Measurements from ENCODE around the gene GAPDH.
A peak's percentile ranks its signal among the peaks of the same experiment; 100 is the strongest.
"Not testable (repeated sequence)": the region's sequence is repeated elsewhere in the genome, so short reads cannot be mapped to it uniquely, and the experiment has no call there.

GAPDH gene

DNA sequence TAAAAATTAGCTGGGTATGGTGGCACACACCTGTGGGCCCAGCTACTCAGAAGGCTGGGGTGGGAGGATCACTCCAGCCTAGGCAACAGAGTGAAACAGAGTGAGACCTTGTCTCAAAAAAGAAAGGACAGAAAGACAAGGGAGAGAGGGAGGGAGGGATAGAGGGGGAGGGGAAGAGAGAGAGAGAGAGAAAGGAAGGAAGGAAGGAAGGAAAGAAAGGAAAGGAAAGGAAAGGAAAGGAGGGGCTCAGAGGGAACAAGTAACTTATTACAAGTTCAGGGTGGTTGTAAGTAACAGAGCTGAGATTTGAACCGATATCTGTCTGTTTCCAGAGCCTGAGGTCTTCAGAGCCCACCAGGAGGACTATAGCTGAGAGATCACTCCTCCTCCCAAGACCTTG, 13.2 kb downstream of the GAPDH start:
- no peak for DNase-seq

DNA sequence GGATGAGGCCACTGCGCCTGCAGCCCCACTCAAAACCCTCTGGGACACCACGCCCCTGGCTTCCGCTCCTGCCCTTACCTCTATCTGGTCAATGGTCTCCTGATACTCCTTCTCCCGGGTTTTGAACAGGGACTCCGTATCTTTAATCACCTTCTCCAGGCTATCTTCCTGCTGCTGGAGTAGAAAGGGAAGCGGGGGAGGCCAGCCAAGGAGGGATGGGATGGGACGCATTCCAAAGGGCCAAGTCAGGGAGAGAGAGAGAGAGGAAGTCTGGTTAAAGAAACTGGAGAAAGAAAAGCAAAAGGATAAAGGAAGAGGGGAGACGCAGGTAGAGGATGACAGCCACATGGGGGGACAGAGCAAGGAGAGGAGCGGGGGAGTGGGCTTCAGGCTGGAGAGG, 13.7 kb downstream of the GAPDH start:
- DNase-seq = peak; percentile 90

GRCh38 chr12:6548556-6548955, 14.2 kb downstream of the GAPDH start:
- DNase-seq = no peak

- peak; percentile 84 for DNase-seq
Measured at GRCh38 chr12:6548966-6549683, 14.8 kb downstream of the GAPDH start.

DNA sequence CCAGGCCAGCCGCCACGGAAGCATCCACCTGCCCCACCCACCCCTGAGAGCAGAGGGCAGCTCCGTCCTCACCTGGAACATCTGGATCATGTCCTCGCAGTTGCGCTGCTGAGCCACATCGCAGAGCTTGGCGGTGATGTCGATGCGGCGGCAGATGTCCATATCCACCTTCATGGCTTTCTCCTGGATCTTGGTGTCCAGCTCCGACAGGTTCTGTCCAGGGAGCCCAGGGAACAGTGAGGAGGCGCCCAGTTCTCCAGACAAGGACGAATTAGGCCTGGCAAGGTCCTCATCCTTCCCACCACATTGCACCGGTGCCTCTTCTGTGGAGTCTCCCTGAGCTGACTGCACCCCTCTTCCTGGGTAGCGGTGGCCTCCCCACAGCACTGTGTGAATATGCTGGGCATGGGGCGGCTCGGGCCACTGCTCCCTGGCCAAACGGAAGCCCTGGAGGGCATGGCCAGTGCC, 15.4 kb downstream of the GAPDH start:
- DNase-seq = no peak

GRCh38 chr12:6550294-6551062, 16.2 kb downstream of the GAPDH start:
- DNase-seq = no peak

- DNase-seq = no peak
Measured at GRCh38 chr12:6551063-6551461, 16.7 kb downstream of the GAPDH start.

DNA sequence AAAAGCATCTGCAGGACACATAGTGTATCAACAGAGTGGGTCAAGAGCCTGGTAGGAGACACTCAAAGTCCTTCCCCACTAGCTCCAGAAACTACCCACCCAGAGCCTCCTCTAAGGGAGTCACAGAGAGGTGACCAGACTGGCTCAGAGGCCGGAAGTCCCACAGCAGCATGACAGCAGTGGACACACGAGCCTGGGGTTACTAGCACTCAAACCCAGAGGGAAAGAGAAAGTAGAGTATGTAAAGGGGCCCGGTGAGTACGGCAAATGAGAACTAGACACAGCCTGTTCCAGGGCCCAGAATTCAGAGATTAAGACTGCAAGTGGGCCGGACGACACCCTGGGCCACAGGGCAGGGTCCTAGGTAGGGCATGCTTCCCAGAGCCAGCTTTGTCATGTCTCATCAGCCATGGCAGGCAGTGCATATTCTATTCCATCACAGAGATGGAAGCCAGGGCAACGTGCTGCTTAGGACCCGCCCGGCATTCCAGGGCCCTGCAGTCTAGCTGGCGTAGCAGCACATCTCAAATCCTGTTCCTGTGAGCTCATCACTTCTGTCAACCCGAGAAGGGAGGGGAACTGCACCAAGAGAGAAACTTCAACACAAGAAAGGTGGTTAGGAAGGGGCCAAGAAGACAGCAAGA, 17.3 kb downstream of the GAPDH start:
- DNase-seq = peak; percentile 90

DNA sequence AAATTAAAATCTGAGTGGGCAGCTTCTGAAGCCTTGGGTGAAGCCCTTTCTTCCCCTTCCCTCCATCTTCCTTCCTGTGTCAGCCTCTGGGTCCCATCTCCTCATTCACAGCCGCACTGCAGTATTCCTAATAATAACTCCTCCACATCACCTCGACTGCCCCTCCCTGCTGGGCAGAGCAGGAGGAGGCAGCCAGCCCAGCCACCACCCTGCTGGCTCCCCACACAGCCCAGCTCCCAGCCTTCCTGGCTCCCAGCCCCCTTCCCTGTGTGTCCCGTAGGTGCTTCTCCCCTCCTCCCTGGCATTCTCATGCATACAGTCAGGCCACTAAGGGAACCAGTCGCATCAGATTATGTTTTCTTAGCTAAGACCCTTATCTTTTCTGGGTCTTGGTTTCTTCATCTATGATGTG, 17.8 kb downstream of the GAPDH start:
- peak; percentile 77 for DNase-seq

- DNase-seq = peak; percentile 97
Measured at GRCh38 chr12:6553051-6553868, 18.9 kb downstream of the GAPDH start.

- peak; percentile 81 for DNase-seq
Measured at GRCh38 chr12:6554168-6555017, 20.1 kb downstream of the GAPDH start.

GRCh38 chr12:6555018-6555691, 20.8 kb downstream of the GAPDH start:
- no peak for DNase-seq

DNA sequence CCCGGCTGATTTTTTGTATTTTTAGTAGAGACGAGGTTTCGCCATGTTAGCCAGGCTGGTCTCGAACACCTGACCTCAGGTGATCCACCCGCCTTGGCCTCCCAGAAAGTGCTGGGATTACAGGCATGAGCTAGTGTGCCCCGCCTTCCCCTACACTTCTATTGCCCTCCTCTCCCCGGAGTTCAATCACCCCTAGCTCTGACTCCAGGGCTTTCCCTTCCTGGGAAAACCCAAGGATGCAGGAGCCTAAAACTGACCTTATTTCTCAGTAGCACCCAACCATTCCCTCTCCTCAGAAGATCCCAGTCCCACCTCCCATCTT, 22.1 kb downstream of the GAPDH start:
- DNase-seq = not testable (repeated sequence)

- DNase-seq = no peak
Measured at GRCh38 chr12:6556857-6557256, 22.5 kb downstream of the GAPDH start.

DNA sequence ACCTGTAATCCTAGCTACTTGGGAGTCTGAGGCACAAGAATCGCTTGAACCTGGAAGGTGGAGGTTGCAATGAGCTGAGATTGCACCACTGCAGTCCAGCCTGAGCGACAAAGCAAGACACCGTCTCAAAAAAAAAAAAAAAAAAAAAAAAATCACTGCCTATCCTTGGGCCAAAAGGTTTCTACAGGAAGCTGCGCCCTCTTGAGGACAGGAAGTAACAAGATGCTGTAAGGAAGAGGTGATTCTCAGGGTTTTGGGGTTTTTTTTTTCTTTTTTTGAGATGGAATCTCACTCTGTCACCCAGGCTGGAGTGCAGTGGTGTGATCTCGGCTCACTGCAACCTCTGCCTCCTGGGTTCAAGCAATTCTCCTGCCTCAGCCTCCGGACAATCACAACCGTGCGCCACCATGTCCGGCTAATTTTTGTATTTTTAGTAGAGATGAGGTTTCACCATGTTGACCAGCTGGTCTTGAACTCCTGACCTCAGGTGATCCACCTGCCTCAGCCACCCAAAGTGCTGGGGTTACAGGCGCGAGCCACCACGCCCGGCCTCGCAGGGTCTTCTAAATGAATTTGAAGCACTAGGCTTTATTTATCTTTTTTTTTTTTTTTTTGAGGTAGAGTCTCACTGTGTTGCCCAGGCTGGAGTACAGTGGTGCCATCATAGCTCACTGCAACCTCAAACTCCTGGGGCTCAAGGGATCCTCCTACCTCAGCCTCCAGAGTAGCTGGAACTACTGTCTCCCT, 23.9 kb downstream of the GAPDH start:
- peak; percentile 83 for DNase-seq

GRCh38 chr12:6559500-6559899, 25.2 kb downstream of the GAPDH start:
- DNase-seq = no peak

DNA sequence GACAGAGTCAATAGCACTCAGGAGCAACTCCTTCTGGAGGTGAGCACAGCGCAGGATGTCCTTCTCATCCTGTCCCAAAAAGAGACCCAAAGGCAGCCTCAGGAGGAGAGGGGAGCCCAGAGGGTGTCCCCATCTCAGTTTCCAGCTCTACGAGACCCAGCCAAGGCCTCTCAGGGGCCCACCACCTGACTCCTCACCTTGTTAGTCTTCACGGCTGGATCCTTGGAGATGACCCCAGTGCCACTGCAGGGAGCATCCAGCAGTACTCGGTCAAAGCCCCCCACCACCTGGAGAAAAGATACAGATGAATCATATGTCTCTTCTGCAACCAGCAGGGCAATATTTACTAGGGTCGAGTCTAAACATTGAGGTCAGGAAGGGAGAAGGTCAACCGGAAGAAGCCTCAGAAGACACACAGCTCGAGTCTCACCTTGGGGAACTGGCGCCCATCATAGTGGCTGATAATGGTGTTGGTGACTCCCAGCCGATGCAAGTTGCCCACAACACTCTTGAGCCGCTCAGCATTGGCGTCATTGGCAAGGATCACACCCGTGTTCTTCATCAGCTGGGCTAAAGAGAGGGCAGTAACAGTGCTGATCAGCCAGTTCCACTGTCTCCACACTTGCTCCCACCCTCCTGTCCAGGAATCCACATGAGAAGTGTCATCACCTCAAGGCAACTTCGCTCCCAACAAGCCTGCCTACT, 26.3 kb downstream of the GAPDH start:
- DNase-seq = no peak

DNA sequence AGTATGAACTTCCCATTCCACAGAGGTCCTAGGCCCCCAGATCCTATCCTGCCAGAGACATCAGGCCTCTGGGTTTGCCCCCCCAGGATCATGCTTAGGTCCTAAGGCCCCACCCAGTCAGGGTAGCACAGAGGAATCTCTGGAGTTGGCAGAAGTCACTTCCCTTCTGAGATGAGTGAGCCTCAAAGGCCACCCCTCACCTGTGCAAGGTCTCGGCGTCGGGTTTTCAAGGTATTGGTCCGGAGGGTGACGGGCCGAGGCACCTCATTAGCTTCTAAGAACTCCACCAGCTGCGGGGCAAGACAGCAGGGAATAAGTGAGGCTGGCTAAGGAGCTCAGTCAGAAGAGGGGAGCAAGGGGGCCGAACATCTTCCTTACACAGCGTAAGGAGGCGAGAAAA, 28.6 kb downstream of the GAPDH start:
- DNase-seq = no peak

DNA sequence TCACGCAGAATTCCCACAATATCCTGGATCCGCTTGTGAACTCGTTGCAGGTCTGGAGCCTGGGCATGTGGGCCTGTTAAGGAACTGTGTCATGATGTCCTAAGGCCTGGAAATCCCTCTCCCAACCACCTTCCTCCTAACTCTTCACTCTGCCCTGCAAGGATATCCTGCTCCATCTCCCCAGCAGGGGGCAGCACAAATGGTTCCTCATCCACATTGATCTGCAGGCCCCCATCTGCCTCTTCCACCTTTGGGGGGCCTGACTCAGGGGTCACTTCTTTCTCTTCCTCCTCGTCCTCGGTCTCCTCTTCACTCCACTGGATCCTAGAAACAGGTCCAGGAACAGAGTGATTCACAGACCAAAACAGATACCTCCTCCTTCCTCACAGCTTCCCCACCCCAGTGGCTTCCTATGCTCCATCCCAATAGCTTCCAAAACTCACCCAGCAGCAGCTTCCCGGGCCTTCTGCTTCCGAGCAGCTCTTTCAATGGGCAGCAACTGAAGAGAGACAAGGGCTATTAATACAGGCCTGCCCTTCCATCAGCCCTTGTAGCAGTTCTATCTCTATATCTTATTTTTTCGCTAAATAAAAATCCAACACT, 29.2 kb downstream of the GAPDH start:
- DNase-seq = peak; percentile 50

Measured in fibroblast of skin of back (primary cell).